CD4-positive, alpha-beta T cell treated with Interleukin-2 at 100 ng/mL for 4 hours (primary cell): ENCODE measurements around the gene MGMT.

Source experiments
- DNase-seq: peaks from one replicate; pipeline ENCODE4 v3.0.0-alpha.2; 2020; ENCODE audit warnings: low spot score

The MGMT gene

DNA sequence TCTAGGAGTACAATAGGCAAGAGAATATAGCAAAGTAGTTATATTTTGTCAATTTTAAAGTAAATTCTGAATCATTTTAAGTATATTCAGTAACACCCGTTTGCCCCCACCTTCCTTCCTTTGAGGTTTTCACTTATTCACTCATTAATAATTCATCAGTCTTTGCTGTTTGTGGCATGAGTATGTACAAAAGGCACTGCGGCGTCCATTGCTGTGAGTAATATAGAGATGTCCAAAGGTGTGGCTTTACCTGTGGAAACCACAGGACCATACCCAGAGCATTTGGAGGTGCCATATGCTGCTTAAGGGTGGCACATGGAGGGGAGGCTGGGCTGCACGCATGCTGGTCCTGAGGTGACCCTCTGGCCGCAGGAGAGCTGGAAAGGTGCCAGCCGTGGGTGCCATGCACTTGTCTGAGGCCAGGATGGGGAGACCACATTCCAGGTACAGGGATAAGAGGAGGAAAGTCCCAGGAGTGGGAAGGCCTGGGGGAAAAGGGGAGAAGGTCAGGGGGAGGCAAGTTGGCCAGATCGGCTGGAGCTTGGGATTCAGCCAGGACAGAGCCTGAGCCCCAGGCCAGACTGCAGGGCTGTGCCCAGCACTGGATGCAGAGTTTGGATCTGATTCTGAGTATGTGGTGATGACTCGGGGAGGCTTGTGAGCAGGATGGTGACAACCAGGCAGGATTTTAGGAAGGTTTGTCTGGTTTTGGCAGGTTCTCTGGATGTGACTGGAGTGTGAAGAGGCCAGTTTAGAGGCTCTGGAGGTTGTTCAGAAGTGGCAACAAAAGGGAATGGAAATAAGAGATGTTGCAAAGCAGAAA lies 223.4 kb downstream of the MGMT start:
- no peak for DNase-seq

DNA sequence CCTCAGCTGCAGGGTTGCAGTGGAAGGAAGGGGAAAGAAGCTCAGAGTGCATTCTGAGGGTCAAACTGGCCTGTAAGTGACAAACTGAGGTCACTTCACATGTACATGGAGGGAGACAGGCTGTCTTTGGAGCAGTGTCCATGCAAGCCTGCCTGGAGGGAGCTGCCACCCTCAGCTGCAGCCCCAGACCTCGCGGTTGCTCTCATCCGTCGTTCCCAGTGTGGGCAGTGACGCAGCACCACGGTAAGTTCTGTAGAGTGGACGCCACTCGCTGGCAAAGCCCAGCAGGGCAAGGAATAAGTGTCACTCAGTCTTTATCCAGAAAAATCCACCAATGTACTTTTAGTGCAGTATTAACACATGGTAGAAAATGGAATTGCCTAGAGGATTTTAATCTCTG lies 225.7 kb downstream of the MGMT start:
- no peak for DNase-seq

DNA sequence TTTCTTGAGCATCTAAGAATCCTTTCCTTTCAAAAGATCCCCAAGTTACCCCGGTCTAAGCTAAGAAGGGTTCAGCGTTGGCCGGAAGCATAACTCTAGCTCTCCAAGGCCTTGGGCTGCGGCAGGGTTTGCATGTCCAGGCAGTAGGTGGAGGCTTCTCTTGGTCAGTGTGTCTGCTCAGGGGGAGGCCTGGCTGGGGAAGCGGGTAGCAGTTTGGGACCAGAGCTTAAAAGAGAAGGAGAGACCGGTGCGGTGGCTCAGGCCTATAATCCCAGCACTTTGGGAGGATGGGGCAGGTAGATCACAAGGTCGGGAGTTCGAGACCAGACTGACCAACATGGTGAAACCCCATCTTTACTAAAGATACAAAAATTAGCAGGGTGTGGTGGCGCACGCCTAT lies 226.3 kb downstream of the MGMT start:
- no peak for DNase-seq

DNA sequence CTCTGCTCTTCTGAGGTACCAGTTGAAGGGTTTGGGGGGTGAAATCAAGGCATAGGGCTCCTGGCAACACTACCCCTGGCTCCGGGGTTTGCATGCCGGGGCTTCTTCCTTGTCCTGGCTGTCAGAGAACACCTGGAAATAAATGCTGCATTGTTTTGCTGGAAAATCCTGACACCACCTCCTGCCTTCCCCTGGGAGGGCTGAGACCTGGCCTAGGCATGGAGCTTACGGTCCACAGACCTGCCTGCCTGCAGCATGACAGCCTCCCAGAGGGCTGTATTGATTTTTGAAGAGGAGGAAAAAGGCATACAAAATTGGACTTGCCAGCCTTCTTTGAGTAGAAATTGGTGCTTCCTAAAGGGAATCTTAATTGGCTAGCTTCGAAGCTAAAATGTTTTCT lies 227.1 kb downstream of the MGMT start:
- no peak for DNase-seq

DNA sequence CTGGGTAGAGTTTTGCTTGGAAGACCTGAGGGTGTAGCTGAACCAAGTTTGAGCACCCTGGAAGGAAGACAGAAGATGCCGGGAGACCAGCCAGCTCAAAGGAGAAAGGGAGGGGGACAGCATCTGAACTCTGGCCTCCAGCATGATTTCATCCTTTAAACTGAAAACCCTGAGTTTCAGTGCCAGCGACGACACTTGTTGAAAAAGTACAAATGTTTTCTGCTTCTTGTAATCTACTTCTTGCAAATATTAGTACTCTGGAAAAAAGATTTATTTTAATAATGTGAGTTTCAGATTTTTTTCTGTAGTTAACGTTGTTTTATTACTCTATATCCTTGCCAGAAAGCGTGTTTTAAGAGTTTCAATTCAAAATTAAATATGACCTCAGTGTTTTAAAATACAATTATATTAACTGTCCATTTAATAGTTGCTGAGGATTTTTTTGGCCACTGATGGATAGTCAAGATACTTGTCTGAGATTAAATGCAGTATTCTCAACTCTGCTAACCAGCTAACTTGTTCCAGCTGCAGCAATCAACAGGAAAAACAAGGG lies 227.7 kb downstream of the MGMT start:
- DNase-seq: no peak

DNA sequence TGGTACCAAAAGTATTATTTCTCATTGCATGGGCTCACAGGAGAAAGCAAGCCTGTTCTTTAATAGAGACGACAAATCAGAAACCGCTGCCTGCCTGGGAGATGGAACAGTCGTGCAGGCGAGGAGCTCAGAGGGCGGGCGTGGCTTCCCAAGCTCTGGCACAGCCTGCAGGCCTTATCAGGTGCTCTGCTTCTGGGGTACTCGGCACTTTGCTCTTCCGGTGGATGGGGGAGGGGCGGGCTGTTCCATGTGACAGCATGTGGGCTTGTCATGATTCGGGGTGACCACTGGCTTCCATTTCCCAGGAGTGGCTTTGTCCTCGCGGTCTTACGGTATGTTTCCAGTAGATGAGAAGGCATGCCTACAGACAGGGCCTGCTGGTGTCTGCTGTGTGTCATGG lies 228.6 kb downstream of the MGMT start:
- DNase-seq: no peak

DNA sequence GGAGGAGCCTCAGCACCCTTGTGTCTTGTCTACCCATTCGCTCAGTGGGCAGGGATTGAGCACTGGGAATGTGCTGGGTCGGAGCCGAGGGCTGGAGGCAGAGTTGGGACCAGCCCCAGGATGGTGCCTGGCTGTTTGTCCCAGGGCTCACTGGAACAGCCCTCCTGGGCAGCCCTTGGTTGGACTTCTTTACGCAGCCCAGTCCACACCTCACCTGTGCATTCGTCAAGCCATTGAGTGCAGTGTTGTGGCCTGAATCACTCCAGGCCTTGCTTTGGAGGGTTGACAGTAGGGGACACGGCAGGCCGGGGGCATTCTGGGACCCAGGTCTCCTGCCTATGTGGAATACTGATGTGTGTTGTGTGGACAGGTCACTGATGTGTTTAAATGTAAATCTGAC lies 229.6 kb downstream of the MGMT start:
- DNase-seq: no peak

DNA sequence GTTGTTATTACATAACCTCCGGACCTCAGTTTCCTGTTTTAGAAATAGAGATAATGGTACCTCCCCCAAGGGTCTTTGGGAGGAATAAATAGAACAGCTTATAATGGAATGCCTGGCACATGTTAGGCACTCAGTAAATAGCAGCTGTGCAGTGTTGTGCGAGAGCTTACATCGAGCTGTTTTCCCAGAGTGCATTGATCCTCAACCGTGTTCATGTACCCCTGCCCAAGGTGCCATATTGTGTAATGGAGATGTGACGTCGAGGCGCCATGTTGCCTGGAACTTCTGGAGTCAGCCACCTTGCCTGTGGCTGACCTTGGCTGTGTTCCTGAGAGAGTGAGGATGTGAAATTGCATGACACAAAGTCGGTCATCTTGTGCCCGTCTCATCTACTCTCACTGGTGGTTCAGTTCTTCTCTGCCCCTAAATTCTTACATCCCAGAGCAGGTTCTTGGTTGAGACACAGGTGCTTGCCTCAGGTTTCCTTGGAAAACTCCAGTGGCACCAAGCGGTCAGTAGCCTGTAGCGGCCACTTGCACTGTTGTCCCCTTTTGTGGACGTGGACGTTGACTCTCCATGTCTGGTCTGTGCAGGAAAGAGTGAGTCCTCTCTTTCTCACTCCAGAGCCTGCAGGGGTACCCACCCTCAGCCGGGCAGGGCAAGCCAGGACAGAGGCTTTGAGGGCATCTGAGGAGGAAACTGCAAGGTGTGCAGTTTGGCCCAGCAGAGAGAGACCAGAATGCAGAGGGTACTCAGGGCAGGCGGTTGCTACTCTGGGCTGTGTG lies 230.6 kb downstream of the MGMT start:
- no peak for DNase-seq

DNA sequence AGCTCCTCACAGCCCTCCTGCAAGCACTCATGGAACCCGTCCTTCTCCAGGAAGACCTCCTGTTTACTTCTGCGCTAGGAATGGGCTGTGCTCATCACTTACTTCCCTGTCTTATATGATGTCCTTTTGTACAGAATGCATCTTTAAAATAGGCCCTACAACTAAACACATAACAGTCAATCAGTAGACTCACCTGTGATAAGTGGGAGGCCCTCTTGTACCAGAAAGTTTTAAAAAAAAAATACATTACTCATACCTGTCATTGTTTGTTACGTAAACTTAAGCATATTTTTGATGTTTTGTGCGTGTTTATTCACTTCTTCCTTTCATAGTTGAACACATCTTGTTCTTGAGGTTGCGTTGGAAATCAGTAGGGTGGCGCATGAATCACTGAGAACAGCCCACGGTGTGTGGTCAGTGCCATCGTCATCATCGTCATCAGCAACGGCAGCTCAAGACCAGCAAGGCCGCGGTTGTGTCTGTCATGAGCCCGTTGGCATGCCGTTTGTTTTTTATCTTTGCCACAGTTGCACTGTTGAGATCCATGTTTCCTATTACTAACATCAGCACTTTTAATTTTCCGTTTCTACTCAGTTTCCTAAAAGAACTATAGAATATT lies 232.8 kb downstream of the MGMT start:
- no peak for DNase-seq

DNA sequence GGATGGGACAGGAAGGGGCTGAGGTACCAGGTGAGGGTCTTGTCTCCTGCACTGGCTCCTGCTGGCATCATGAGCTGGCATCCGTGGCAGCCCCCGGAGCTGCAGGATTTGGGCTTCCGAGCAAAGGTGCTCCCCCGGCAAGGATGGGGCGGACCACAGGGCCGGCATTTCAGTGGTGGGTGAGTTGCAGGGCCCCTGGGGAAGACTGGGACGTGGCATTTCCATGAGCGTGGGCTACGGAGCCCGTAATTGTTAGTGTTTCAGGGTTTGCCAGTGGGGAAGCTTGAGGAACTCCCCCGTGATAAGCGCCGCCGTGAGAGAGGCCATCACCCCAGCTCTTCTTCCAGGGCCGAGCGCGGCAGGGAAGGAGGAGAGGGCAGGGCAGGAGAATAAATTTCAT lies 235.6 kb downstream of the MGMT start:
- no peak for DNase-seq

DNA sequence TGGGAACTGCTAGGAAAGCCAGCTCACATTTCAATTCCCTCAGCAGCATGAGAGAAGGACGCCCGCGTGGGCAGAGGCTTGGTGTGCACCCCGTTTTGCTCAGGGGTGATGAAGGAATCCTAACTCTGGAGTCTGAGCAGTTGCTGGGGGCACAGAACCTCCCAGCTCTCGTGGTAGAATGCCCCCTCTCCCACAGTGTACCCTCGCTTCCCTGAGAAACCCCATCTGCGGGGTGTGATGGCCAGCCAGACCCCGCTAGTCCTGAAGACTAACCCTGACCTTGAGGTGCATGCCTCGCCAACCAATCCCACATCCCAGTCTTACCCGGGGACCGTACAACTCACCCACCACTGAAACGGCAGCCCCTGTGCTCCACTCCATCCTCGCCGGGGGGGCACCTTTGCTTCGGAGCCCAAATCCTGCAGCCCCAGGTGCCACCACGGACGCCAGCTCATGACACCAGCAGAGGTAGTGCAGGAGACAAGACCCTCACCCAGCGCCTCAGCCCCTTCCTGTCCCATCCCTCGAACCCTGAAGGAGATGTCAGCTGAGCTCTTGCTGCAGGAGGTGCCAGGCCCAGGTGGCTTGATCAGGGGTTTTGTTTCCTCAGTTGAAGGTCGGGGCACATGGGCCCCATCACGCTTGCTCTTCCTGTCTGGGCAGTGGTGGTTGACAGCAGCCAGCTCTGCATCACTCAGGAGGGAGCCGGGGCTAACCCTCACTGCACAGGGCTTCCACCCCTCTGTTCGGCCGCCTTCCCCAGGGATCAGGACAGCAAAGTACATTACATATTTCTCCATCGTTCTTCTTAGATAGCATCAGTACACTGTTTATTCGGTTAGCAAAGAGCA lies 236.5 kb downstream of the MGMT start:
- DNase-seq: no peak

DNA sequence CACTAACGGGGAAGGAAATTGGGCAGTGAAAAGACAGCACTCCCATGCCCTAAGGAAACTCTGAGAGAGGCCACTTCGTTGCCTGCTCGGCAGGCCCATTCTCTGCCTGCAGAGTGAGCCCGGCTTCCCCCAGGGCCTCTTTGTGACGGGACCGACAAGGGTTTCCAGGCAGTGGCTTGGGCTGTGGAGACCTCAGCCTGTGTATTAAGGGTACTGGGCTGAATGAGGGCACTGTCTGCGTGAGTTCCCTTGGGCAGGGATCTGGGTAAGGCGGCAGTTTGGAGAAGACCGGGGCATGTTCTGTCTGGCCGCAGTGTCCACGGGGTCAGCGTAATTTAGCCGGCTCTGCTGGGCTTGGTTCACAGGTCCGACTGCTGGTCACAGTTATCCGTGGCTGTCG lies 237.2 kb downstream of the MGMT start:
- DNase-seq: no peak

DNA sequence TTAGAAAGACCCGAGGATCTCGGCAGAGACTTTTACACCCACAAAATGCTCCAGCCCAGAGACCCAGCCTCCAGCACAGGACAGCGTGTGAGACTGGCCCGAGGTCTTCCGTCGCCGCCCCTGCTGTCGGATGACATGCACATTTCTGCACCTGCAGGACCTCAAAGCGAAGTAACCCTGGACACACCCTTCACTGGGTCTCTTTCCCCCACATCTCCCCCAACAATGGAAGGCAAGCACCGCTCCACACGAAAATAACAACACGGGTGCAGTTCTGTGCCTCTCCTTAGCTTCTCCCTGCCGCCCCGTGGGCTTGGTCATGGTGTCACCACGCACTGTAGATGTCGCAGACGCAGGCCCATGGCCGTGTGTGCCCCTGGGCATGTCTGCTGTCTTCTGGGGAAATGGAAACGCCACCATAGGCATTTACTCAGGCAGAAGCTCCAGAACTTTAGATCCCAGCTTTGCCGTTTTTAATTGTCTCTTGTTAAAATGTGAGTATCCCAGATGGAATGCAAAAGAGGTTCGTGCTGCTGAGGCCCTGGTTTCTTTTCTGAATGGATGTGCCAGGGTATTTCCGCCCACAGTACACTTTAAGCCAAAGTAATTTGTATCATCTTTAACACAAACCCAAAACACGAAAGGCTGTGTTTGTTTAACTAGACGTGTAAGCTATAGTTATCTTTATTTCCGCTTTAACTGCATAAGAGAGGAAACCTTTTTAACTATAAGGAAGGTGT lies 237.9 kb downstream of the MGMT start:
- DNase-seq: no peak

DNA sequence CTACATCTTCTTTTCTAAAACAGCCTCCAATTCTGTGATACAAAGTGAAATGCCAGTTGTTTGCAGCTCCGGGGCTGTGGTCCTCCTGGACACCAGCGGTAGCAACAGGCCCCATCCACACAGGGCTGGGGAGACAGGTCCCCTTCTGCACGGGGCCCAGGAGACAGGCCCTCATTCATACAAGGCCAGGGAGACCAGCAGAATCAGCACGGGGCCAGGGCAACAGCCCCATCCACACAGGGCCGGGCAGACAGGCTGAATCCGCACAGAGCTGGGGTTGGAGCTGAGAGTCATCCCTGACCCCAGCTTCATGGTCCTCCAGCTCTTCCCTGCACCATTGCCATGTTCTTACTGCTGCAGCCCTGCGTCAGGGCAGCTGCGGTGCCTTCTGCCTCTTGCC lies 238.6 kb downstream of the MGMT start:
- DNase-seq: no peak

DNA sequence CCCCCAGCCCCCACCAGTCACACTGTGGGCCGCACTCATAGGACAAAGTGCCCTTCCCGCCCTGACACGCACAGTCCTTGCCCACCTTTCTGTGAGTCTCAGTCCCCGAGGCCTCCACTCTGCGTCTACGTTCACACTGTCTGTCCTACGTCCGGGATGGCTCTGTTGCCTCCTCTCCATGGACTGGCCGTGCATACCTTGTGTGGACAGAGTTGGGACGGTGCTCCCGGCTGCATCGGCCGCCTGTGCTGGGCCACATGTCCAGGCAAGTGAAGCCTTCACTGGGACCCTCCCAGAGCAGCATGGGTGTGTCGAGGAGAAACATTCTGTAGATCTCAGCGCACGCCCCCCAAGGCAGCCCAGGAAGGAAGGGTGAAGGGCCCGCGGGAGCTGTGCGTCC lies 239.0 kb downstream of the MGMT start:
- DNase-seq: no peak

DNA sequence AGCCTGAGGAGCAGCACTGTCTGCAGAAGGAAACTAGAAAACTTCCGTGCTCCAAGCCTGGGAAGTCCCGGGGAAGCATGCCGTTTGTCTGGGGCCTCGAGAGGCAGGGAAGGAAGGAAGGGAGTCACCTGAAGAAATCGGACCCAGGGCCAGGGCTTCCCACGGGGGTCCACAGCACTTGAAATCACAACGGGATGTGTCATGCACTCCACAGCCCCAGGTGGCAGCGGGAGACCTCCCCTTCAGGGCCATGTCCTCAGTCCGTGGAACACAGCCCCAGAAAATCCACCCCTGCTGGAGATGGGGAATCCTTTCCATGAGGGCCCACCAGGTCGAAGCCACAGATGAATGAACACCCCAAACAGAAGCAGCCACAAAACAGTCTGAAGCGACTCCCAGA lies 239.5 kb downstream of the MGMT start:
- no peak for DNase-seq

DNA sequence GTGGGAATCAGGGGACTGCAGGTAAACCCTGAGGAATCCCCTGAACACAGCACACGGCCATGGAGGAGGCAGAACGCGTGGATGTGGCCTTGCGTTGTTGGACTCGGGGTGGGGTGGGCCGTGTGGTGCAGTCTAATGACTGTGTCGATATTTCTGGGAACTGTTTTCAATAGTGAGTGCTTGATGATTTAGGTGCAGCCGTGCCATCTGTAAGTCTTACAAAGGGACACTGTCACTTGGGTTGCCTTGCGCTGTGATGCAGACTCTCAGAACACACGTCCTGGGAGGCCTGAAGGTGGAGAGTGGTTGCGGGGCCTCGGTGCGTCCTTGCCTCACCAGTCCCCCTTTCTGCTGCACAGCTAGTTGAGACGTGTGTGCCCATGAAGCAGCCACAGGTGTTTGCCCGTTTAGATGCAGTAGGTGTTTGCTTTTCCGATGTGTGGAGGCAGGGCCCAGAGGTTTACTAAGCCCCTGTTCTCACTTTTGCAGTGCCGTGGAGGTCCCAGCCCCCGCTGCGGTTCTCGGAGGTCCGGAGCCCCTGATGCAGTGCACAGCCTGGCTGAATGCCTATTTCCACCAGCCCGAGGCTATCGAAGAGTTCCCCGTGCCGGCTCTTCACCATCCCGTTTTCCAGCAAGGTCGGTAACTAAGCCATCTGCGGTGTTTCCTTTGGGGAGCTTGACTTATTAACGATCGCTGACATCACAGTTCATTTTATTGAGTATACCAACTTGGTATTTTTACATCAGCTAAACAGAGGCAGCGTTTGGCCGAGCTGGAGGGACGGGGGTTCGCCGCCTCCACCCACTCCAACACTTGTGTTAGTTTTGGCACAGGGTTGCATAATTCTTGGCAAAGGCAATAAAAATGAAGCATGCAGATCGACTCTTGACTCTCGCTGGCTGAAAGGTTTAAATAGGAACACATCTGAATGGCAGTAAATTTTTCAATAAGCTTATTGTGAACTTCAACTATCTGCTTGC lies 240.7 kb downstream of the MGMT start:
- no peak for DNase-seq

DNA sequence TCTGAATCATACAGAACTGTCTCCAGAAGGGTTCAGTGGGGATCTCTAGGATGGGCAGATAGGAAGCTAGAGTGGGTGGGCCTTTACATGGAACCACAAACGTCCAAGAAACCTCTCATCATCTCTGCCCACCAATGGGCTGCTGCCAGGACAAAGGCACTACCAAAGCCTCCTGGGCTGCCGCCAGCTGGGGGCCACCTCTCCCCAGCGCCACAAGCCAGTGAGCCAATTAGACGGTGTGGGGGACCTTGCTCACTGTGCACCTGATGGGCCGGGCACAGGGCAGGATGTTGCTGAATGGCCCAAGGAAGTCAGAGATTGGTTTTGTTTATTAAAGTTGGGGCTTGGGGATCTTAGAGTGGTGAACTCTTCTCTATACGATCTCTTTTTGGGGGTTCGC lies 242.1 kb downstream of the MGMT start:
- DNase-seq: no peak

DNA sequence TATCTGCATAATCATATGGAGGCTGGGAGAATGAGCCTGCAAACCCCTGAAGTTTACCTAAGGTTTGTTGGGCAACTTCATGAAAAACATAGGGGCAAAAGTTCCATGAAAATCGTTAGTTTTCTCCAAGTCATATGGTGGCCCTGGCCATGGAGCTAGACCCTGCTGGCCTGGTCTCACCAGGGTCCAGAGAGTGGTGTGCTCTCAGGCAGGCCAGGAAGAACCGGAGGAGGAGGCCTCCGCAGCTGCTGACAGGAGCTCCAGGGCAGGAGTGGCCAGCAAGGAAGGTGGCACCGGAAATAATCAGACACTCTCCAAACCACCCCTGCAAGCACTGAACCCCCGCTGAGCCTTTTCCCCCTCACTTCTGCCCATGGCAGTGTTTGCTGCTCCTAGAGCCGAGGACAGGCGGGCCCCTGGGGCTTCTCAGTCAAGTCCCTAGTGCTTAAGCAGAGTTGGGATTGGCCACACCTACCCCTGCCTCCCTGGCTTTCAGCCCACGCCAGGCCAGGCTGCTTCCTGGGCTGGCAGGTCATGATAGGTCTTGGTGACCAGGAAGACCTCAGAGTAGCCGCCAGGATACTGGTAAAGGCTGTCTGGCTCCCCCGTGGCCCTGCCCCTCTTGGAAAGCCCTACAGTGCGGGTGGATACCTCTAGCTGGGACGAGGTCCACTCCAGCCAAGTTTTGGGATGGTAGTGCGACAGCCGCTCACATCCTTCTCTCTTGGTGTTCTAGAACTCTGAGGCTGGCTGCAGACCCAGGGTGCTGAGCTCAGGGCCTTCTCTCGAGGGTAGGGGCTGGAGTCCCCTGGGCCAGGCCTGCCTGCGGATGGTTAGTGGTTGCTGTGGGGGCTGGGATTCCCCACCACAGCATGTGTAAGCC lies 242.8 kb downstream of the MGMT start:
- DNase-seq: no peak
